WERI-Rb-1 (cell line): ENCODE measurements around the gene SH3RF2.

Source experiments
- DNase-seq: peaks from one replicate; pipeline ENCODE4 v3.0.0-alpha.2; 2020
- H3K27ac ChIP-seq: fragments of 250-450 bp; sonication (Bioruptor Pico); 2 replicates; pipeline ENCODE4 v1.5.1; 2020; ENCODE audit warnings: mild to moderate bottlenecking, moderate library complexity
- H3K27me3 ChIP-seq: fragments of 250-450 bp; sonication (Bioruptor Pico); 2 replicates; pipeline ENCODE4 v1.5.1; 2021; ENCODE audit warnings: mild to moderate bottlenecking, low read depth, moderate library complexity; ENCODE audit not compliant: insufficient read depth, severe bottlenecking
- H3K36me3 ChIP-seq: fragments of 250-450 bp; sonication (Bioruptor Pico); 2 replicates; pipeline ENCODE4 v1.5.1; 2020; ENCODE audit warnings: mild to moderate bottlenecking, moderate library complexity
- H3K4me3 ChIP-seq: 2 replicates; pipeline ENCODE4 v1.5.1; 2011; ENCODE audit warnings: low read depth, mild to moderate bottlenecking, control low read depth, low read length
- H3K9me3 ChIP-seq: fragments of 250-450 bp; sonication (Bioruptor Pico); 2 replicates; pipeline ENCODE4 v1.5.1; 2021; ENCODE audit warnings: mild to moderate bottlenecking, moderate library complexity; ENCODE audit not compliant: severe bottlenecking
- TF ChIP-seq, protein P1 (sequence below): IDR thresholded peaks from 2 replicates; pipeline ENCODE4 v1.5.1; 2011; ENCODE audit warnings: low read depth, mild to moderate bottlenecking, control low read depth, inconsistent platforms, low read length

Gene SH3RF2

DNA sequence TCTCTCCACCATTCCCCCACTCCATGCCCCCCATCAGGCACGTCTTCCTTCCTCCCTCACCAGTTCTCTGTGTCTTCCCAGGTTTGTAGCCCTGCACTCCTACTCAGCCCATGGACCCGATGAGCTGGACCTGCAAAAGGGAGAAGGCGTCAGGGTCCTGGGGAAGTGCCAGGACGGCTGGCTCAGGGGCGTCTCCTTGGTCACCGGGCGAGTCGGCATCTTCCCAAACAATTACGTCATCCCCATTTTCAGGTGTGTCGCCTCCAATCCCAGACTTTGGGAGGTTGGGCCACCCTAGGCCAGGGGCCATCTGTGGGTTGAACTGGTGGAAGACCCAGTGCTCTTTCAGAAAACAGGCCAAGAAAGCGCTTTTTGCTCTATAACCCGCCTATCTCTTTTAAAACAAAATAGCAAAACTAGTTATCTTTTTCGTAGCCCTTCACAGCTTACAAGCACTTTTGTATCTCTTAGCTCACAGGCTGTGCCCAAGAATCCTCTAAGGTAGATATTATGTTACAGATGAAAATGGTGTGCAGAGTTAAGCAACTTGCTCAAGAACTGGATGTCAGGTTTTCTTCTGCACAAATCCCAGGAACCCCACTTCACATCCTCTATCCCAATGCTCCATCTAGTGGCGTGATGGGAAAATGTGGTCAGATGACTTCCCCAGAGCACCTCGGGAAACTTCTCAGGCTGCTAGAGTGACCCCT, 112.8 kb downstream of the SH3RF2 start:
- Histone ChIP-seq H3K27me3 (no peaks in the 10 kb centered on the region), H3K36me3 (no peaks in the 10 kb centered on the region), H3K4me3 (no peak overlapping the region), H3K9me3 (no peaks in the 10 kb centered on the region), H3K27ac (no peak overlapping the region)
- peak; percentile 69 for DNase-seq
- TF ChIP-seq, protein P1, sequence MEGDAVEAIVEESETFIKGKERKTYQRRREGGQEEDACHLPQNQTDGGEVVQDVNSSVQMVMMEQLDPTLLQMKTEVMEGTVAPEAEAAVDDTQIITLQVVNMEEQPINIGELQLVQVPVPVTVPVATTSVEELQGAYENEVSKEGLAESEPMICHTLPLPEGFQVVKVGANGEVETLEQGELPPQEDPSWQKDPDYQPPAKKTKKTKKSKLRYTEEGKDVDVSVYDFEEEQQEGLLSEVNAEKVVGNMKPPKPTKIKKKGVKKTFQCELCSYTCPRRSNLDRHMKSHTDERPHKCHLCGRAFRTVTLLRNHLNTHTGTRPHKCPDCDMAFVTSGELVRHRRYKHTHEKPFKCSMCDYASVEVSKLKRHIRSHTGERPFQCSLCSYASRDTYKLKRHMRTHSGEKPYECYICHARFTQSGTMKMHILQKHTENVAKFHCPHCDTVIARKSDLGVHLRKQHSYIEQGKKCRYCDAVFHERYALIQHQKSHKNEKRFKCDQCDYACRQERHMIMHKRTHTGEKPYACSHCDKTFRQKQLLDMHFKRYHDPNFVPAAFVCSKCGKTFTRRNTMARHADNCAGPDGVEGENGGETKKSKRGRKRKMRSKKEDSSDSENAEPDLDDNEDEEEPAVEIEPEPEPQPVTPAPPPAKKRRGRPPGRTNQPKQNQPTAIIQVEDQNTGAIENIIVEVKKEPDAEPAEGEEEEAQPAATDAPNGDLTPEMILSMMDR = peak; percentile 80

DNA sequence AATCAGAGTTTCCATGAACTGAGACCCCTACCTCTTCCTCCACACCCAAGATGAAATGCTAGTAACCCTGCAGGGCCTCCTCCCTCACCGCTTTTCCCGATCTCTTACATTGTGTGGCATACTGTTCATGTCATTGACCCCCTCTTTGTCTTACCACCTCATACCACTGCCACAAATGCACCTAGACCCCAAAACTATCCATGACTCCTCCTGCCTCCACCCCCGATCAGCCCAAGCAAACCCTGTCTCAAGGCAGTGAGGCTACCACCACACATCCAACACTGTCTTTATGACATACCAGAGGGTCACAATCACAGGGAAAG, 113.3 kb downstream of the SH3RF2 start:
- H3K9me3 ChIP-seq = no peaks in the 10 kb centered on the region
- no peaks in the 10 kb centered on the region for H3K36me3 ChIP-seq
- H3K27ac ChIP-seq = no peak overlapping the region
- no peak for DNase-seq
- H3K27me3 ChIP-seq = no peaks in the 10 kb centered on the region
- TF ChIP-seq, protein P1 = no peak
- H3K4me3 ChIP-seq = no peak overlapping the region

DNA sequence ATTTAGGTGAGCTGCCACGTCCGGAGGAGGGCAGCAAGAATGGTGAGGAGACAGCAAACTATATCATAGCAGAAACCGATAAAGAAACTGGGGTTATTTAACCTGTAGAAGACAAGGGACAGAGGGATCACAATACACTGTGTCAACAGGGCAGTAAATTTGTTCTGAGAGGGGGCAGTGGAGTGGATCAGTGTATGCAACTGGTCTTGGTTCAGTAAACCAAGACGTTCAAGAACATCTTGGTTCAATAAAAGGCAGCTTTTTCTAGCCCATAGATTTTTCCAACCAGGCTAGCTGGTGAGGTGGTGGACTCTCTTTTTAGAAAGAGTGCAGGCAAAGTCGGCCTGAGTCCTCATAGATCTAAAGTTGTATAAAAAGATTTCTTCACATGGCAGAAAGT, 113.7 kb downstream of the SH3RF2 start:
- DNase-seq = no peak
- H3K4me3 ChIP-seq = no peak overlapping the region
- H3K36me3 ChIP-seq = no peaks in the 10 kb centered on the region
- H3K9me3 ChIP-seq = no peaks in the 10 kb centered on the region
- no peaks in the 10 kb centered on the region for H3K27me3 ChIP-seq
- H3K27ac ChIP-seq = no peak overlapping the region
- TF ChIP-seq, protein P1 = no peak

DNA sequence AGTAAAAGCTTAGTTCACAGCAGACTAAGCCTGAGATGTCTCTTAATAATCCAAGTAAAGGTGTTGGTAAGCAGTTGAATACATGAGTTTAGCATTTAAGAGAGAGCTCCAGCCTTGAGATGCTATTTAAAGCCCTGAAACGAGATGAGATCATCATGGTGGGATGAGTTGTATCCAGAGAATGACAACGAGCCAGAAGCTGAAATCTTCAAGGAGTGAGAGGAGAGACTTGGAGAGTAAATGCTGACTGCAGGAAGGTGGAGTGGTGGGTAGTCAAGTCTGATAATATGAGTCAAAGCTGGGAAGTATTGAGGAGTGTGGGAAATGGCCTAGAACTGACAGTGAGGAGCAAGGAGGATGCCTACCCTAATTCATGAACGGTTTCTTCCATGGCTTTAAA, 115.3 kb downstream of the SH3RF2 start:
- Histone ChIP-seq H3K9me3 (no peaks in the 10 kb centered on the region), H3K27me3 (no peaks in the 10 kb centered on the region), H3K27ac (no peak overlapping the region), H3K4me3 (no peak overlapping the region), H3K36me3 (no peaks in the 10 kb centered on the region)
- TF ChIP-seq, protein P1 = no peak
- no peak for DNase-seq

DNA sequence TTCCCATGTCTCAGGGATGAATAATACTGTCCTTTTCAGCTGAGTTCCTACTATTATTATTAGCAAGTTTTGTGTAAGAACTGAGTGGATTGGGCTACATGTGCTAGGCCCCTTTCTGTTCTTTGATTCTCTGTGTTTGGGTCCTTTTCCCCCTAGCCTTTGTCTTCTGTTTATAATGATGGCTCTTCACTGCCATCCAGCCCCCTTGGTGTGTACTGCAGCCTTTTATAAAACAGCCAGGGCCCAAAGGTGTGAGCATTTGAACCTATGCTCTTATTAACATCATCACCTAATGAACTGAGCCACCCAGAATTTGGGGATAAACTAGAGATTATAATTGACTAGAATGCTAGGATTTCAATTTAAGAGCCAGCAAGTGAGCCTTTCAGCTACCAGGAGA, 116.4 kb downstream of the SH3RF2 start:
- peak; percentile 27 for DNase-seq
- Histone ChIP-seq H3K27me3 (no peaks in the 10 kb centered on the region), H3K4me3 (no peak overlapping the region), H3K36me3 (no peaks in the 10 kb centered on the region), H3K27ac (no peak overlapping the region), H3K9me3 (no peaks in the 10 kb centered on the region)
- TF ChIP-seq, protein P1 = peak; percentile 40; the same call in 1 of the 2 replicates

DNA sequence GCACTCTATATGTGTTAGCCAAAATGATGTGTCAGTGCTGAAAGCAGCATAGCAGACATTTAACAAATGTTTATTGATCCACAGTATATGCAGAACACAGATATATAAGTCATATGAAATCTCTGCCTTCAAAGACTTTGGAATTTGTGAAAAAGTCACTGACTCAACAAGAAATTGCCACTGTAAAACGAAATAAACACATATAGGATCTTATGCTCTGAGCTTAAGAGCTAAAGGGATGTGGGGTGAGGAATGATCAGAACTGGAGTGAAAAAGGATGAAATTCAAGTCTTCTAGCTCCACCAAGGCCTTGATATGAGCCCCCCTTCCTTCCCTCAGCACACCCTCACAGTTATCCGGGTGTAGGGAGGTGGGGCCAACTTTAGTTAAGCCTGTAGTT, 119.1 kb downstream of the SH3RF2 start:
- TF ChIP-seq, protein P1 = no peak
- DNase-seq = no peak
- H3K9me3 ChIP-seq = no peaks in the 10 kb centered on the region

More for the DNA sequence above, 119.1 kb downstream of the SH3RF2 start:
- H3K36me3 ChIP-seq = no peaks in the 10 kb centered on the region
- H3K4me3 ChIP-seq = no peak overlapping the region
- no peaks in the 10 kb centered on the region for H3K27me3 ChIP-seq
- no peak overlapping the region for H3K27ac ChIP-seq
